NOMO-1 (cell line): Measurements from ENCODE around the gene USP43.

Source experiments
- DNase-seq, 2 experiments: peaks; one replicate each; lab custom pipeline; 2025; ENCODE audit not compliant: unreplicated experiment in 2 of 2; lab: John Stamatoyannopoulos, UW

Gene USP43

DNA sequence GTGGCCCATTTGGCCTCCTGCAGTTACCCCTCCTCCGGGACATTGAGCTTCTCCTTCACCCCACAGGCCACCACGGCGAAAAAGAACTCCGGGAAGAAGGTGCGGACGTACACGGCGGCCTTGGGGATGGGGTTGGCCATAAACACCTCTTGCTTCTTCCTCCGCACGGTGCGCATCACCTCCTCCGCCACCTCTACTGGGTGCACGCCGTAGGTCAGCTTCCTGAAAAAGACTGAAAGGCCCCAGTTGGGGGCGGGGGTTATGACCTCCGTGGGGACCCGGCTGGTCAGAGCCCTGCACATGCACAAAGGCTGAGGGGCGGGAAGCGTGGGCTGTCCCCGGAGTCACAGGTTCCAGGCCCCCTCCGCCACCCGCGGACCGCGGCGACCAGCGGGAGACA is 126.1 kb downstream of the USP43 start:
- no peak for DNase-seq

DNA sequence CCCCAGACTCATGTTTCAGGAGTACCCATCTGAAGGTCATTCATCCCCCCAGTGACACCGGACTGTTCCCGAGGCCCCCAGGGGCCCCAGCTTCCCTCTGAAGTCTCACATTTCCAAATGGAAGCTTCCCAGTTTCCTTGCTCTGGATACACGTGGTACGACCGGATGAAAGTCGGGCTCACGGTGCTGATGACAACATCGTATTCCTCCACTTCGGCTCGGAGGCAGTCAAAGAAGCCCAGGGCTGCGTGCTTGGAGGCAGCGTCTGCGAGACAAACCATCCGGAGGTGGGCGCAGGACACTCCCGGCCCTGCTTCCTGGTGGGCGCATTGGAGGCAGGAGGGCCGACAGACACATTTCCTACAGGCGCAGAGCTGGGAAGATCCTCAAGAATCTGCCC is 127.3 kb downstream of the USP43 start:
- DNase-seq: no peak

- no peak for DNase-seq
These were observed 131.6 kb downstream of the USP43 start for GRCh38 chr17:9776911-9777310.
